ENCODE data around the gene AP4B1.

DNA sequence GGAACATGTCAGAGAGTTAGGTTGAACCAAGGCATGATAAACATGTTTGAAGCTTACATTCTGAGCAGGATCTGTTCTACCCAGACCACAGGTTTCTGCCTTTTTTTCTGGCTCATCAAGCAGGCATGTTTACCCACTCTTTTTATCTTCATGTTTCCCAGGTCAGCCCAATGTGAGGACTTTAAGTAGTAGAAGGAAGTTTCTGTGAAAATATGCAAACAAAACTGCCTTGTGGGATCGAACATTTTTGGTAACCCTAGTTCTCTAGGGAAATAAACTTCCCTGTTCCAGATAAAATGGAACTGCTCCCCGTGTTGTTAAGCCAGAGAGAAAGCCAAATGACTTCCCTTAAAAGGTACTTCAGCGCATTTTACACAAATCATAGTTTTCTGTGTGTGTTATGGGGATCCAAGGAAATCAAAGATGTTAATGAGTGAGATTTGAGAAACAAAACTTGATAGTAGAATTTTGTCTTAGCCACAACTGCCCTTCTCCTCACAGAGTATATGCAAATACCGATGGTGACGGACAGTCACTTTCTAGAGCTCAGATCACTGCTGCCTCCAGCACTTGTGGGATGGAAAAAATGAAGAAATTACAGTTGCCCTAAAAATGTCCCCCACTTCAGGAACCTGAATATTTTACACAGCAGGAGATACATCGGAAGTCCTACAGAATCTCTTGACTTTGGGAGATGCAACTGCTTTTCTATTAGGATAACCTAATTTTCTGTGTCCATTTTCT is 23.8 kb upstream of the AP4B1 start:
- TF ChIP-seq, protein P1, sequence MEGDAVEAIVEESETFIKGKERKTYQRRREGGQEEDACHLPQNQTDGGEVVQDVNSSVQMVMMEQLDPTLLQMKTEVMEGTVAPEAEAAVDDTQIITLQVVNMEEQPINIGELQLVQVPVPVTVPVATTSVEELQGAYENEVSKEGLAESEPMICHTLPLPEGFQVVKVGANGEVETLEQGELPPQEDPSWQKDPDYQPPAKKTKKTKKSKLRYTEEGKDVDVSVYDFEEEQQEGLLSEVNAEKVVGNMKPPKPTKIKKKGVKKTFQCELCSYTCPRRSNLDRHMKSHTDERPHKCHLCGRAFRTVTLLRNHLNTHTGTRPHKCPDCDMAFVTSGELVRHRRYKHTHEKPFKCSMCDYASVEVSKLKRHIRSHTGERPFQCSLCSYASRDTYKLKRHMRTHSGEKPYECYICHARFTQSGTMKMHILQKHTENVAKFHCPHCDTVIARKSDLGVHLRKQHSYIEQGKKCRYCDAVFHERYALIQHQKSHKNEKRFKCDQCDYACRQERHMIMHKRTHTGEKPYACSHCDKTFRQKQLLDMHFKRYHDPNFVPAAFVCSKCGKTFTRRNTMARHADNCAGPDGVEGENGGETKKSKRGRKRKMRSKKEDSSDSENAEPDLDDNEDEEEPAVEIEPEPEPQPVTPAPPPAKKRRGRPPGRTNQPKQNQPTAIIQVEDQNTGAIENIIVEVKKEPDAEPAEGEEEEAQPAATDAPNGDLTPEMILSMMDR (IDR thresholded peaks at IDR 0.05; ENCODE audit: low read length) = no peak
- TF ChIP-seq EZH2phosphoT487 (IDR thresholded peaks at IDR 0.05; ENCODE audit: low read length) (no peak), EZH2 (optimal IDR thresholded peaks at IDR 0.05; ENCODE audit: low read depth, low read length) (no peak)
